Heart left ventricle (tissue), 16 donors: ENCODE data around the gene C9orf43. TPM values are rescaled to one million over a fixed set of nuclear protein-coding genes. Genes with fewer than 3 reads are reported as not detected.

Source experiments
- ATAC-seq, 4 donors: fragments of 200-7000 bp; cut with Tn5 transposase; one replicate each; pipeline ENCODE4 v1.9.1; 2020 to 2022; ENCODE audit warnings: moderate library complexity in 4 of 4, mild to moderate bottlenecking in 3 of 4, moderate number of reproducible peaks in 1 of 4
- DNase-seq, 5 donors: peaks; one replicate each; pipeline ENCODE4 v3.0.0-alpha.2; 2020
- H3K27ac ChIP-seq, 12 donors: fragments of 200-600 bp; sonication (generic) in 4 of 12; one replicate each; pipeline versions ENCODE4 v1.5.0 to v1.8.0; 2016 to 2022; ENCODE audit warnings: mild to moderate bottlenecking in 2 of 12
- H3K27me3 ChIP-seq, 9 donors: fragments of 200-600 bp; sonication (generic) in 2 of 9; one replicate each; pipeline versions ENCODE4 v1.5.1 to v1.8.0; 2016 to 2022; ENCODE audit warnings: mild to moderate bottlenecking in 3 of 9
- H3K36me3 ChIP-seq, 9 donors: fragments of 200-600 bp; sonication (generic) in 2 of 9; one replicate each; pipeline versions ENCODE4 v1.5.0 to v1.8.0; 2018 to 2022; ENCODE audit warnings: mild to moderate bottlenecking in 2 of 9
- H3K4me1 ChIP-seq, 12 donors: fragments of 200-600 bp; sonication (generic) in 4 of 12; one replicate each; pipeline versions ENCODE4 v1.5.0 to v1.8.0; 2016 to 2022; ENCODE audit warnings: mild to moderate bottlenecking in 3 of 12
- H3K4me3 ChIP-seq, 12 donors: fragments of 200-600 bp; sonication (generic) in 4 of 12; one replicate each; pipeline versions ENCODE4 v1.5.0 to v1.8.0; 2017 to 2022; ENCODE audit warnings: mild to moderate bottlenecking in 9 of 12, moderate library complexity in 4 of 12
- H3K9me3 ChIP-seq, 12 donors: fragments of 200-600 bp; sonication (generic) in 4 of 12; one replicate each; pipeline versions ENCODE4 v1.5.0 to v1.8.0; 2016 to 2022; ENCODE audit warnings: mild to moderate bottlenecking in 1 of 12
- POLR2A ChIP-seq, 2 donors: fragments of 450-650 bp; IDR thresholded peaks; one replicate each; pipeline ENCODE4 v1.6.1; 2017; ENCODE audit warnings: antibody characterized with exemption in 2 of 2, mild to moderate bottlenecking in 2 of 2, moderate library complexity in 2 of 2
- WGBS, 4 donors: extraction: QIAGEN DNeasy Blood & Tissue Kit in 2 of 4; methylation state at CpG; one replicate each; pipeline versions ENCODE4 v1.1.5 to v1.1.7; 2013 to 2018; 5-methylcytosine and 5-hydroxymethylcytosine counted together
- intact Hi-C, 10 donors: fragments of 100-400 bp; cut with DNase I; formaldehyde crosslinking; loops; one replicate each; pipeline versions ENCODE4 v1.11.1 to v1.14.2; 2022
- polyA plus RNA-seq, 2 donors: library from polyadenylated mRNA; stranded (reverse); fragments of 200-250 nt; gene quantifications; one replicate each; pipeline ENCODE4 v1.2.3, GENCODE V29; 2013
- total RNA-seq, 9 donors: library from RNA; depleted of rRNA in 2 of 9; stranded (reverse); fragments of >200 nt in 2 of 9; fragmentation: NEBNext Ultra II Directional in 3 of 9; extraction: Animal tissue kit (Norgen Biotek cat#: 25700) in 3 of 9; gene quantifications; one replicate each; pipeline versions ENCODE4 v1.1.0 to v1.2.4, GENCODE V29; 2016 to 2023
- TF ChIP-seq, protein P1 (sequence below), 12 donors: fragments of 200-600 bp; sonication (generic) in 4 of 12; IDR thresholded peaks; one replicate each; pipeline versions ENCODE4 v1.5.0 to v1.8.0; 2018 to 2022; ENCODE audit warnings: antibody characterized with exemption in 12 of 12, mild to moderate bottlenecking in 5 of 12
- donor health status: ischemic (EF 13 %, LVEDD 7.1; RV severe dilation, severe dysfunction).
- donor health status: healthy with polysubstance abuse.
- donor health status: DM: no; HTN: yes; CAD: no.
- donor health status: DM: no; HTN: no; CAD: no.
- donor health status: ischemic (EF 25% LVEDD 6.9; RV normal size, moderate dysfunction).
- donor health status: ischemic (EF 25% LVEDD 5.7; RV mildly dilated, moderate dysfunction).
- donor health status: healthy.
- donor health status: DM: yes; HTN: yes; CAD: no.
- donor health status: ischemic (EF 35%, LVEDD 5.7; RV mildly dilated, moderate dysfunction).
- donor health status: nonischemic (EF 11% LVEDD 7.7; RV severe dilation, severe dysfunction).
- donor health status: DM: yes; HTN: yes; CAD: no.
- donor health status: PGD.
- donor health status: ischemic (EF 29% LVEDD 5.4; RV normal size, mild dysfunction).
- donor health status: nonischemic (EF 23%, LVEDD 6.1; RV moderate dilation, normal function).

Gene C9orf43
- total and polyA plus RNA-seq, 11 donors, result 0.14 to 0.93 (median 0.25) TPM; not detected in 5

DNA sequence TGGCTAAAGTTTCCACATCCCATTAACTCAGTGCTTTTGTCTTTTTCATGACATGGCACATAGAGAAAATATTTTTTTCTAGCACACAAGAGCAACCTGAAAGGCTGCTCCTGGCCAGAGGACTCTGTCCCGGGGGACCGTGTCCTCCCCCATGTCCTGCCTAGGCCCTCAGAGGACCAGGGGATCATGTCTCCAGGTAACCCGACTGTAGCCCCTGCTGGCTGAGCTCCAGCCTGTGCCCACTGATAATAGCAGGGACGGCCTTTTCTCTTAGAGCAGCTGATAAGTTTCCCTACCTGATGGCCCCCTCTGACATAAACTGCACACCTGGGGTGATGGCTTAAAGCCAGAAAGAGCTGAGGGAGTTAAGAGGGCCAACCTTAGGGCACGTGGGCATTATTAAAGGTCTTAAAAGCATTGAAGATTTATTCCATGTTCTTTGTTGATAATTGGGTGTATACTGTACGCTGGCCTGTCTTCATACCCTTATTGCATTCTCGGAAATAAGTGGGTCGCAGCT, 39.7 kb upstream of the C9orf43 start:
- DNase-seq (no peak), ATAC-seq (no peak)
- TF ChIP-seq, protein P1, sequence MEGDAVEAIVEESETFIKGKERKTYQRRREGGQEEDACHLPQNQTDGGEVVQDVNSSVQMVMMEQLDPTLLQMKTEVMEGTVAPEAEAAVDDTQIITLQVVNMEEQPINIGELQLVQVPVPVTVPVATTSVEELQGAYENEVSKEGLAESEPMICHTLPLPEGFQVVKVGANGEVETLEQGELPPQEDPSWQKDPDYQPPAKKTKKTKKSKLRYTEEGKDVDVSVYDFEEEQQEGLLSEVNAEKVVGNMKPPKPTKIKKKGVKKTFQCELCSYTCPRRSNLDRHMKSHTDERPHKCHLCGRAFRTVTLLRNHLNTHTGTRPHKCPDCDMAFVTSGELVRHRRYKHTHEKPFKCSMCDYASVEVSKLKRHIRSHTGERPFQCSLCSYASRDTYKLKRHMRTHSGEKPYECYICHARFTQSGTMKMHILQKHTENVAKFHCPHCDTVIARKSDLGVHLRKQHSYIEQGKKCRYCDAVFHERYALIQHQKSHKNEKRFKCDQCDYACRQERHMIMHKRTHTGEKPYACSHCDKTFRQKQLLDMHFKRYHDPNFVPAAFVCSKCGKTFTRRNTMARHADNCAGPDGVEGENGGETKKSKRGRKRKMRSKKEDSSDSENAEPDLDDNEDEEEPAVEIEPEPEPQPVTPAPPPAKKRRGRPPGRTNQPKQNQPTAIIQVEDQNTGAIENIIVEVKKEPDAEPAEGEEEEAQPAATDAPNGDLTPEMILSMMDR (IDR thresholded peaks at IDR 0.05), result no peak
- no peak for TF ChIP-seq POLR2A (IDR thresholded peaks at IDR 0.05)
- H3K9me3 ChIP-seq, result no peaks in the 10 kb centered on the region
- H3K27me3 ChIP-seq, result no peaks in the 10 kb centered on the region
- WGBS, 4 donors, result 72 to 81% (median 80%) methylated on average over 8 of the region's 8 CpGs
- peaks cover 0 to 14% (median 4%) of the 10 kb centered on the region in 12 donors for H3K4me1 ChIP-seq
- H3K27ac ChIP-seq, result no peak overlapping the region
- intact Hi-C loops, result no loop called here
- peaks cover 0 to 29% (median 15%) of the 10 kb centered on the region in 9 donors for H3K36me3 ChIP-seq
- no peak overlapping the region for H3K4me3 ChIP-seq

DNA sequence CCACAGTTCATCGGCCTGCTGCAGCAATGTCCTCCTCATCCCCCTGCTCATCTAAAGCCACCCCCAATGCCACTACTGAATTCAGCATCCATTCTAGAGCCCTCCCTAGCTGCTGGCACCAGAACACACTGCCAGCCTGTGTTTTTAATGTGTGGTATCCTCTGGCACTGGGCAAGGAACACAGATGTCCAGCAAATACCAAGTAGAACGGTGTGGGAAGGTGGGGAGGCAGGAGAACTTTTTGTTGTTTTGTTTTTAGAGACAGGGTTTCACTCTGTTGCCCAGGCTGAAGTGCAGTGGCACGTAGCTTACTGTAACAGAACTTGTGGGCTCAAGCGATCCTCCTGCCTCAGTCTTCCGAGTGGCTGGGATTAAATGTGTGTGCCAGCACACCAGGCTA, 38.5 kb upstream of the C9orf43 start:
- no peak overlapping the region for H3K4me3 ChIP-seq
- WGBS, 4 donors, result 84 to 97% (median 88%) methylated on average over 4 to 5 of the region's 5 CpGs
- TF ChIP-seq, protein P1 (IDR thresholded peaks at IDR 0.05), result no peak
- DNase-seq, result no peak
- no peak overlapping the region for H3K27ac ChIP-seq
- no peaks in the 10 kb centered on the region for H3K9me3 ChIP-seq
- ATAC-seq, result no peak
- H3K36me3 ChIP-seq, result peaks cover 0 to 29% (median 15%) of the 10 kb centered on the region in 9 donors
- H3K27me3 ChIP-seq, result no peaks in the 10 kb centered on the region
- H3K4me1 ChIP-seq, result peaks cover 0 to 19% (median 4%) of the 10 kb centered on the region in 12 donors
- intact Hi-C loops, result no loop called here

DNA sequence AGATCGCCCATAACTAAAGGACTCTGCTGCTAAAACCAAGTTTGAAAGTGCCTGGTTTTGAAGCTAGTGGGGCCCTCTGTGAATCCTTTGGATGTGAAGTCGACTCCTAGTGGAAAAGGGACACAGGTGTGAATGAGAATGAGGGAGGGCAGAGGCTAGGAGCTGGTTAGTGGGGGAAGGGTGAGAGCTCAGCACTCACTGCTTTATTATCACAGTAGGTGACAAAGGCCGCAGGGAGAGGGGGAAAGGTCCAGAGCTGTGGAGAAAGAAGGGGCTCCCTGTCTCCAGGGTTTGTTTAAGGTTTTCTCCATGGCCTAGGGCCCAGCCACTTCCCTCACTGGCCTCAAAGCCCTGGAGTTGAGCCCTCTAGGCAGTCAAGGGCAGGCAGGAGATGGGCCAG, 37.3 kb upstream of the C9orf43 start:
- ATAC-seq, result no peak
- intact Hi-C loops, result no loop called here
- H3K27ac ChIP-seq, result no peak overlapping the region
- H3K9me3 ChIP-seq, result no peaks in the 10 kb centered on the region
- H3K4me1 ChIP-seq, result peaks cover 0 to 24% (median 4%) of the 10 kb centered on the region in 12 donors
- no peak for DNase-seq
- no peak for TF ChIP-seq POLR2A (IDR thresholded peaks at IDR 0.05)
- TF ChIP-seq, protein P1 (IDR thresholded peaks at IDR 0.05), result no peak
- peaks cover 0 to 29% (median 15%) of the 10 kb centered on the region in 9 donors for H3K36me3 ChIP-seq
- no peak overlapping the region for H3K4me3 ChIP-seq
- 67 to 73% (median 70%) methylated on average over 3 of the region's 3 CpGs for WGBS, 4 donors
- no peaks in the 10 kb centered on the region for H3K27me3 ChIP-seq

DNA sequence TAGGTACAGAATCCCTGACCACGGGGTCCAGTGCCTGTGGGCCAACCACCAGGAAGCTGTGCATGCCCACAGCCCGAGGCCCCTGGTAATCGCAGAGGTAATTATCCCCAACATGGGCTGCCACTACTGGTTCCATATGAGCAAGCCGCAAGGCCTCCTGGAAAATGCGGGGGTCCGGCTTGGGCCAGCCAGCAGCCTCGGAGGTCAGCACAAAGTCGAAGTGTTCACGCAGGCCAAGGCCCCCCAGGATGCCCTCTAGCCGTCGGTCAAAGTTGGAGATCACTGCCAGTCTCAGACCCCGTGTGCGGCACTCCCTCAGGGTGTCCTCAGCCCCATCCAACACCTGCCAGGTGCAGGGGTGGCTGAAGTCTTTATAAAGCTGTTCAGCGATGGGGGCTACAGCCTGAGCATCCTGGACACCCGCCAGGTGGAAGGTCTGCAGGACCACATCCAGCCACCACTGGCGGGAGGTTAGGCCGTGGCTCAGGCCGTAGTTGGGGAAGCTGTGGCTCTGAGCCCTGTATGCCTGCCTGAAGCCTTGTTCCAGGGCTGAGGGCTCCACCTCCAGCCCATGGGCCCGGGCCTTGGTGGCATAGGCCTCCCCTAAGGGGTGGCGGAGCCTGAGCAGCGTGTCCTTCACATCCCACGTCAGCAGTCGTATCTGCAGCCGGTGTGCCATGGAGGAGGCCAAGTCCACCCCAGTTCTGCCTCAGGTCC, 36.7 kb upstream of the C9orf43 start:
- Histone ChIP-seq H3K36me3 (peaks cover 0 to 29% (median 15%) of the 10 kb centered on the region in 9 donors), H3K27ac (no peak overlapping the region), H3K4me3 (no peak overlapping the region), H3K9me3 (no peaks in the 10 kb centered on the region), H3K27me3 (no peaks in the 10 kb centered on the region), H3K4me1 (peaks cover 0 to 24% (median 4%) of the 10 kb centered on the region in 12 donors)
- ATAC-seq (no peak), DNase-seq (no peak)
- WGBS, 4 donors, result 86 to 94% (median 90%) methylated on average over 9 to 24 of the region's 24 CpGs
- TF ChIP-seq POLR2A (IDR thresholded peaks at IDR 0.05), result no peak
- TF ChIP-seq, protein P1 (IDR thresholded peaks at IDR 0.05), result no peak
- intact Hi-C loops, result no loop called here
